ENCODE measurements around the gene HDHD2. TPM values are rescaled to one million over a fixed set of nuclear protein-coding genes. Genes with fewer than 3 reads are reported as not detected.

Gene HDHD2, protein sequence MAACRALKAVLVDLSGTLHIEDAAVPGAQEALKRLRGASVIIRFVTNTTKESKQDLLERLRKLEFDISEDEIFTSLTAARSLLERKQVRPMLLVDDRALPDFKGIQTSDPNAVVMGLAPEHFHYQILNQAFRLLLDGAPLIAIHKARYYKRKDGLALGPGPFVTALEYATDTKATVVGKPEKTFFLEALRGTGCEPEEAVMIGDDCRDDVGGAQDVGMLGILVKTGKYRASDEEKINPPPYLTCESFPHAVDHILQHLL
- 7.9 to 10.4 TPM (median 8.7 TPM) in 5 replicates for total RNA-seq (2022; extraction: Qiagen RNA extraction)

DNA sequence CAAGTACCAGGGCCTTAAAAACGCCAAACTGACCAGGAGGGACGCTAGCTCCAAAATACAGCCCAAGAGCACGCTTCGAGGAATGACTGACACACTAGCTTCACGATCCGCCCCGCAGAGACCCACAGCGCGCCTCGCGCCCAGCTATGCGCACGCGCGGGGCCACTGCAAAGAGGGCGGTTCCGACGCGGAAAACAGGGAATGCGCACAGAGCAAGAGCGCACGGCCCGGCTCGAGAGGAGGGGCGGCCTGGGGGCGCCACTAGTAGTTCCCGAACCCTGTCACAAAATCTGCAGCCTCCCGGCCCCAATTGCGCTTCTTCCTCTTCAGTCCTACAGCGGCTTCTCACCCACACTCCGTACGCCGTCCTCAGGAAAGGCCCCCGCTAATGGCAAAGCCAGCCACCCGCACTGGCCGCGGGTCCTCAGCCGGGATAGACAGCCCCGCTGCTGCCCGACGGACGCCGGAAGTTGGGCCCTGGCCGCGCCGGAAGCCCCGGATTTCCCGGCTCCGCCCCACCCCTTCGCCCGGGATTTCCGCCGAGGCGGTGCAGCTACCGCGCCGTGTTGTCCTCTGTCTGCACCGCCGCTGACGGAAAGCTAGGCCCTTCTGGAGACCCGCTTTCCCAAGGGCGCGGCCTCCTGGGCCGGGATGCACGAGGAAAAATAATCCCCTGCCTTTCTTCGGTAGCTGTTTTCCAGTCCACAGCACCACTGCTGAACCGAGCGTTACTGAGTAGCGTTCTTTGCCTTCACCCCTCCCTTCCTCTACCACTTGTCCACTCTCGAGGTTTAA lies at the start of gene HDHD2:
Gene HDHD2, minus strand, starts transcription at position 472 of the 795 bp plus-strand sequence. CDS start 14,061 bp downstream, outside the sequence.

DNA sequence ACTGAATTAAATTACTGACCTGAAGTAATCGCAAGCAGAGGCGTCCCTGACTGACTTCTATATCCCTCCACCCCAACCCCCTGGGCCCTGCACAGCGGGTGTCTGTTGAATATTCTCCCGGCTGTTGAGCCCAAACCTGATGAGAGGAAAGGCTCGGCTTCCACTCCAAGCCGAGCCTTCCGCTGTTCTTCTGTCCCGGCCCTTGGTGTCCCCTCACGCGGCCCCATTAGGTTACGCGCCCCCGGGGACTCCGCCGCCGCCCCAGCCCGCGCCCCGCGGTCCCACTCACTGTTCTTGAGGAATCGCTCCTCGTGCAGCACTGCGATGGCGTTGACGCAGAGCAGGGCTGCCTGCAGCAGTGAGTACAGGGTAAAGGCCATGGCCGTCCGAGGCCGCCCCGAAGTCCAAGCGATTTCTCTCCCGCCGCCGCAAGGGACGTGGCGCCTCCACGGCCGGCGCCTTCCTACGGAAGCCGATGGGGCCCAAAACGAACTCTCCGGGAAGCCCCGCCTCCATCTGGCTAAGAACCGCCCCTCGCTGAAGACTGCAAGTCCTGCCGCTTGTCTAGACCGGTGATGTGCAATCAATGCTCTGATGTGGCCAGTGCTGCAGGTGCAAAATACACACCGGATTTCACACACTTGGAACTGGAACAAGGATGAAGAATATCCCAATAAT lies 25.7 kb upstream of the HDHD2 start, which contains the start of gene IER3IP1:
Gene IER3IP1, minus strand, starts transcription at position 467 of the 678 bp plus-strand sequence. Its CDS starts 87 bp downstream, at position 380.

Other genes with a start within 250 kb of the HDHD2 start
- gene PIAS2, start 233.0 kb downstream of the HDHD2 start, total RNA-seq (2022; extraction: Qiagen RNA extraction), result 6.8 to 8.9 TPM (median 7.6 TPM) in 5 replicates
- 1.4 to 2.4 TPM (median 1.9 TPM) in 5 replicates for gene KATNAL2, start 232.9 kb downstream of the HDHD2 start, total RNA-seq (2022; extraction: Qiagen RNA extraction)
- not detected in 5 replicates for gene ELOA2, start 114.9 kb downstream of the HDHD2 start, total RNA-seq (2022; extraction: Qiagen RNA extraction)
- 16.3 to 33.6 TPM (median 18.2 TPM) in 5 replicates for gene IER3IP1, start 25.9 kb upstream of the HDHD2 start, total RNA-seq (2022; extraction: Qiagen RNA extraction)
- gene SKOR2, start 101.2 kb upstream of the HDHD2 start, total RNA-seq (2022; extraction: Qiagen RNA extraction), result not detected in 5 replicates

All from A549 treated with AZD2906 at 1 μM for 4 hours (cell line).